Heart left ventricle (tissue), 16 donors: Measurements from ENCODE around the gene DOCK1. TPM values are rescaled to one million over a fixed set of nuclear protein-coding genes. Genes with fewer than 3 reads are reported as not detected.

Source experiments
- ATAC-seq, 4 donors: fragments of 200-7000 bp; cut with Tn5 transposase; one replicate each; pipeline ENCODE4 v1.9.1; 2020 to 2022; ENCODE audit warnings: moderate library complexity in 4 of 4, mild to moderate bottlenecking in 3 of 4, moderate number of reproducible peaks in 1 of 4
- DNase-seq, 5 donors: peaks; one replicate each; pipeline ENCODE4 v3.0.0-alpha.2; 2020
- H3K27ac ChIP-seq, 12 donors: fragments of 200-600 bp; sonication (generic) in 4 of 12; one replicate each; pipeline versions ENCODE4 v1.5.0 to v1.8.0; 2016 to 2022; ENCODE audit warnings: mild to moderate bottlenecking in 2 of 12
- H3K27me3 ChIP-seq, 9 donors: fragments of 200-600 bp; sonication (generic) in 2 of 9; one replicate each; pipeline versions ENCODE4 v1.5.1 to v1.8.0; 2016 to 2022; ENCODE audit warnings: mild to moderate bottlenecking in 3 of 9
- H3K36me3 ChIP-seq, 9 donors: fragments of 200-600 bp; sonication (generic) in 2 of 9; one replicate each; pipeline versions ENCODE4 v1.5.0 to v1.8.0; 2018 to 2022; ENCODE audit warnings: mild to moderate bottlenecking in 2 of 9
- H3K4me1 ChIP-seq, 12 donors: fragments of 200-600 bp; sonication (generic) in 4 of 12; one replicate each; pipeline versions ENCODE4 v1.5.0 to v1.8.0; 2016 to 2022; ENCODE audit warnings: mild to moderate bottlenecking in 3 of 12
- H3K4me3 ChIP-seq, 12 donors: fragments of 200-600 bp; sonication (generic) in 4 of 12; one replicate each; pipeline versions ENCODE4 v1.5.0 to v1.8.0; 2017 to 2022; ENCODE audit warnings: mild to moderate bottlenecking in 9 of 12, moderate library complexity in 4 of 12
- H3K9me3 ChIP-seq, 12 donors: fragments of 200-600 bp; sonication (generic) in 4 of 12; one replicate each; pipeline versions ENCODE4 v1.5.0 to v1.8.0; 2016 to 2022; ENCODE audit warnings: mild to moderate bottlenecking in 1 of 12
- CTCF ChIP-seq, 12 donors: fragments of 200-600 bp; sonication (generic) in 4 of 12; IDR thresholded peaks; one replicate each; pipeline versions ENCODE4 v1.5.0 to v1.8.0; 2018 to 2022; ENCODE audit warnings: antibody characterized with exemption in 12 of 12, mild to moderate bottlenecking in 5 of 12
- POLR2A ChIP-seq, 2 donors: fragments of 450-650 bp; IDR thresholded peaks; one replicate each; pipeline ENCODE4 v1.6.1; 2017; ENCODE audit warnings: antibody characterized with exemption in 2 of 2, mild to moderate bottlenecking in 2 of 2, moderate library complexity in 2 of 2
- WGBS, 4 donors: extraction: QIAGEN DNeasy Blood & Tissue Kit in 2 of 4; methylation state at CpG; one replicate each; pipeline versions ENCODE4 v1.1.5 to v1.1.7; 2013 to 2018; 5-methylcytosine and 5-hydroxymethylcytosine counted together
- intact Hi-C, 10 donors: fragments of 100-400 bp; cut with DNase I; formaldehyde crosslinking; loops; one replicate each; pipeline versions ENCODE4 v1.11.1 to v1.14.2; 2022
- polyA plus RNA-seq, 2 donors: library from polyadenylated mRNA; stranded (reverse); fragments of 200-250 nt; gene quantifications; one replicate each; pipeline ENCODE4 v1.2.3, GENCODE V29; 2013
- total RNA-seq, 9 donors: library from RNA; depleted of rRNA in 2 of 9; stranded (reverse); fragments of >200 nt in 2 of 9; fragmentation: NEBNext Ultra II Directional in 3 of 9; extraction: Animal tissue kit (Norgen Biotek cat#: 25700) in 3 of 9; gene quantifications; one replicate each; pipeline versions ENCODE4 v1.1.0 to v1.2.4, GENCODE V29; 2016 to 2023
- donor health status: ischemic (EF 13 %, LVEDD 7.1; RV severe dilation, severe dysfunction).
- donor health status: healthy with polysubstance abuse.
- donor health status: DM: no; HTN: yes; CAD: no.
- donor health status: DM: no; HTN: no; CAD: no.
- donor health status: ischemic (EF 25% LVEDD 6.9; RV normal size, moderate dysfunction).
- donor health status: ischemic (EF 25% LVEDD 5.7; RV mildly dilated, moderate dysfunction).
- donor health status: healthy.
- donor health status: DM: yes; HTN: yes; CAD: no.
- donor health status: ischemic (EF 35%, LVEDD 5.7; RV mildly dilated, moderate dysfunction).
- donor health status: nonischemic (EF 11% LVEDD 7.7; RV severe dilation, severe dysfunction).
- donor health status: DM: yes; HTN: yes; CAD: no.
- donor health status: PGD.
- donor health status: ischemic (EF 29% LVEDD 5.4; RV normal size, mild dysfunction).
- donor health status: nonischemic (EF 23%, LVEDD 6.1; RV moderate dilation, normal function).

The DOCK1 gene
- total and polyA plus RNA-seq, 11 donors = 5.0 to 31.6 (median 18.6) TPM

GRCh38 chr10:126924180-126924914 is 19.1 kb downstream of the DOCK1 start:
- H3K36me3 ChIP-seq = peaks cover 0 to 22% (median 7%) of the 10 kb centered on the region in 9 donors
- WGBS, 4 donors = 57 to 67% (median 58%) methylated on average over 6 of the region's 6 CpGs
- ATAC-seq = no peak
- H3K4me3 ChIP-seq = no peak overlapping the region
- H3K9me3 ChIP-seq = peaks cover 0 to 3% (median 0%) of the 10 kb centered on the region in 12 donors
- H3K27ac ChIP-seq = peak overlapping the region in 1 of 12 donors; percentile 17
- intact Hi-C loops = no loop called here
- no peak for DNase-seq
- no peaks in the 10 kb centered on the region for H3K27me3 ChIP-seq
- peaks cover 0 to 47% (median 8%) of the 10 kb centered on the region in 12 donors for H3K4me1 ChIP-seq
- TF ChIP-seq POLR2A (IDR thresholded peaks at IDR 0.05) (no peak), CTCF (IDR thresholded peaks at IDR 0.05) (no peak)

- Histone ChIP-seq H3K27ac (no peak overlapping the region), H3K27me3 (no peaks in the 10 kb centered on the region), H3K9me3 (peaks cover 0 to 3% (median 0%) of the 10 kb centered on the region in 12 donors), H3K36me3 (peaks cover 0 to 22% (median 7%) of the 10 kb centered on the region in 9 donors), H3K4me1 (peaks cover 0 to 42% (median 7%) of the 10 kb centered on the region in 12 donors), H3K4me3 (no peak overlapping the region)
- 63 to 71% (median 65%) methylated on average over 3 of the region's 3 CpGs for WGBS, 4 donors
- intact Hi-C loops = no loop called here
- no peak for TF ChIP-seq POLR2A (IDR thresholded peaks at IDR 0.05)
- no peak for TF ChIP-seq CTCF (IDR thresholded peaks at IDR 0.05)
- no peak for ATAC-seq
- no peak for DNase-seq
Measured at GRCh38 chr10:126924915-126925300, 19.7 kb downstream of the DOCK1 start.

GRCh38 chr10:126926568-126926967 is 21.3 kb downstream of the DOCK1 start:
- Histone ChIP-seq H3K27me3 (no peaks in the 10 kb centered on the region), H3K36me3 (peaks cover 0 to 22% (median 7%) of the 10 kb centered on the region in 9 donors), H3K4me1 (peaks cover 0 to 48% (median 19%) of the 10 kb centered on the region in 12 donors), H3K27ac (no peak overlapping the region), H3K4me3 (no peak overlapping the region), H3K9me3 (no peaks in the 10 kb centered on the region)
- no peak for DNase-seq
- no peak for ATAC-seq
- WGBS, 4 donors = 81 to 86% (median 82%) methylated on average over 8 of the region's 8 CpGs
- no peak for TF ChIP-seq POLR2A (IDR thresholded peaks at IDR 0.05)
- TF ChIP-seq CTCF (IDR thresholded peaks at IDR 0.05) = no peak
- intact Hi-C loops = no loop called here

- no peaks in the 10 kb centered on the region for H3K27me3 ChIP-seq
- no peak overlapping the region for H3K4me3 ChIP-seq
- H3K27ac ChIP-seq = no peak overlapping the region
- H3K9me3 ChIP-seq = no peaks in the 10 kb centered on the region
- no peak for TF ChIP-seq CTCF (IDR thresholded peaks at IDR 0.05)
- no peak for TF ChIP-seq POLR2A (IDR thresholded peaks at IDR 0.05)
- H3K36me3 ChIP-seq = peaks cover 0 to 22% (median 7%) of the 10 kb centered on the region in 9 donors
- ATAC-seq (no peak), DNase-seq (no peak)
- WGBS, 4 donors = 95 to 97% (median 96%) methylated on average over 13 of the region's 13 CpGs
- intact Hi-C loops = no loop called here
- H3K4me1 ChIP-seq = peaks cover 0 to 55% (median 24%) of the 10 kb centered on the region in 12 donors
Measured at GRCh38 chr10:126927799-126928198, 22.6 kb downstream of the DOCK1 start.
